Measurements from ENCODE around the gene PTK6. TPM values are rescaled to one million over a fixed set of nuclear protein-coding genes. Genes with fewer than 3 reads are reported as not detected.

PTK6 gene
- total RNA-seq, 2 experiments from 2014 or later: 0.13 to 2.0 TPM

DNA sequence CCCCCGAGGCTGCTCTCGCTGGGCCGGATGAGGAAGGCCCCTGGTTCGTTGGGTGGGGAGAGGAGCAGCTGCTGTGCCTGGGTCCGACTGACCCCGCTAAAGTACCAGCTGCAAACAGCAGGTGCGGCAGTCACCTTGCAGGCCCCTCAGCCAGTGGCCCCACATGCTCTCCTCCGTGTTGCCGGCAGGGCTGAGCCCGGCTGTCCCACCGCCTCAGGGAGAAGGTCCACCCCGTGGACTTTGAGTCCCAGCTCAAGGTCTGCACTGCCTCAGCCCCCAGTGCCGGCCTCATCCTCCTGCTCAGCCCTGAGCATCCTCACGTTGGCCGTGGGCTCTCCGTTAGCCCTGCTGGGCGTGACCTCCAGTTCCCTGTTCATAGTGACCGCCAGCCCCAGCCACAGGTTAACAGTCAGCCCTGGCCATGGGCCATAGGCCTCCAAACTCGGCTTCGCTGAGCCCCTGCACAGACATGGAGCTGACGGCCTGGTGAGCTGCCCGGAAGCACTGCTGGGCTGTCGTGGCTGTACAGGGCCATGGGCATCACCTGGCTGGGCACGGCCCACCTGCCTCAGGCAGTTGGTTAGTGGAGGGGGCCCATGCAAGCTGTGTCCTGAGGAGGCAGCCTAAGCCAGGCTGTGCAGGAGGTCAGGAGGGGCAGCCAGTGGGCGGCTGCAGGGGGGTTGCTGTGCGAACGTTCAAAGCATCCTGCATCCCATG is 7.2 kb upstream of the PTK6 start:
- no peak overlapping the region for H3K4me3 ChIP-seq (ENCODE audit: low read depth, low read length, poor library complexity, severe bottlenecking)
- no peak for DNase-seq (ENCODE audit: low spot score)
- H3K36me3 ChIP-seq (ENCODE audit: insufficient read depth, low read length): no peaks in the 10 kb centered on the region
- no peaks in the 10 kb centered on the region for H3K9me2 ChIP-seq (ENCODE audit: insufficient read depth, low read length)
- ChIA-PET CTCF (ENCODE audit: unreplicated experiment) (interaction anchor here (0.6 kb wide), 1 partner anchor 303 kb away, joined by 4 read pairs; no protein-coding TSS in a partner anchor), POLR2A (interaction anchor here (1.6 kb wide), 1 partner anchor 97 kb away, joined by 4 read pairs; no protein-coding TSS in a partner anchor)
- H3K9me3 ChIP-seq (ENCODE audit: low read length): no peaks in the 10 kb centered on the region
- no peak overlapping the region for H3K4me2 ChIP-seq (ENCODE audit: low read length)
- BruUV-seq (replicated peaks): no TSS peak
- no peaks in the 10 kb centered on the region for H4K20me1 ChIP-seq (ENCODE audit: insufficient read depth, low read length)
- no peak overlapping the region for H2AFZ ChIP-seq (ENCODE audit: low read length)
- no peak overlapping the region for H3K27ac ChIP-seq (ENCODE audit: low read depth, low read length, poor library complexity, severe bottlenecking)
- no peaks in the 10 kb centered on the region for H3K79me2 ChIP-seq (ENCODE audit: insufficient read depth, low read depth, low read length)
- TF ChIP-seq EZH2phosphoT487 (IDR thresholded peaks at IDR 0.05; ENCODE audit: borderline replicate concordance, low read depth, low read length) (no peak), CTCF (conservative IDR thresholded peaks at IDR 0.05; ENCODE audit: low read length) (no peak)
- intact Hi-C loops (cut with micrococcal nuclease; ENCODE audit: unreplicated experiment): no loop called here
- peaks cover 34% of the 10 kb centered on the region for H3K4me1 ChIP-seq (ENCODE audit: insufficient read depth, low read length, poor library complexity, severe bottlenecking)

DNA sequence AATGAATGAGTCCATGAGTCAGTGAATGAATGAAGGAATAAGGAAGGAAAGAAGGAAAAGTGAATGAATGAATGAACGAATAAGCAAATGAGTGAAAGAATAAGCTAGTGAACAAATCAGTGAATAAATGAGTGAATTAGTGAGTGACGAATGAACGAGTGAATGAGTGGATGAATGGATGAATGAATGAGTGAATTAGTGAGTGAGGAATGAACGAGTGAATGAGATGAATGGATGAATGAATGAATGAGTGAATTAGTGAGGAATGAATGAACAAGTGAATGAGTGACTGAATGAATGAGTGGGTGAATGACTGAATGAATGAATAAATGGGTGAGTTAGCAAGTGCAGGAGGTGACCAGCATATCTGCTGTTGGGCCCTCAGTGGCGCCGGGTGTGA is 6.6 kb upstream of the PTK6 start:
- Histone ChIP-seq H3K9me3 (ENCODE audit: low read length) (no peaks in the 10 kb centered on the region), H4K20me1 (ENCODE audit: insufficient read depth, low read length) (no peaks in the 10 kb centered on the region), H3K27ac (ENCODE audit: low read depth, low read length, poor library complexity, severe bottlenecking) (no peak overlapping the region), H3K4me1 (ENCODE audit: insufficient read depth, low read length, poor library complexity, severe bottlenecking) (peaks cover 35% of the 10 kb centered on the region), H2AFZ (ENCODE audit: low read length) (no peak overlapping the region), H3K79me2 (ENCODE audit: insufficient read depth, low read depth, low read length) (no peaks in the 10 kb centered on the region), H3K4me2 (ENCODE audit: low read length) (no peak overlapping the region), H3K4me3 (ENCODE audit: low read depth, low read length, poor library complexity, severe bottlenecking) (no peak overlapping the region), H3K36me3 (ENCODE audit: insufficient read depth, low read length) (no peaks in the 10 kb centered on the region), H3K9me2 (ENCODE audit: insufficient read depth, low read length) (no peaks in the 10 kb centered on the region)
- no TSS peak for BruUV-seq (replicated peaks)
- no peak for DNase-seq (ENCODE audit: low spot score)
- TF ChIP-seq CTCF (conservative IDR thresholded peaks at IDR 0.05; ENCODE audit: low read length) (no peak), EZH2phosphoT487 (IDR thresholded peaks at IDR 0.05; ENCODE audit: borderline replicate concordance, low read depth, low read length) (no peak)
- CTCF ChIA-PET (ENCODE audit: unreplicated experiment): interaction anchor here (0.6 kb wide), 1 partner anchor 303 kb away, joined by 4 read pairs; no protein-coding TSS in a partner anchor
- POLR2A ChIA-PET: interaction anchor here (0.6 to 1.6 kb wide), 2 partner anchors 98 to 102 kb away, joined by 3 to 4 read pairs; no protein-coding TSS in a partner anchor
- intact Hi-C loops (cut with micrococcal nuclease; ENCODE audit: unreplicated experiment): no loop called here

DNA sequence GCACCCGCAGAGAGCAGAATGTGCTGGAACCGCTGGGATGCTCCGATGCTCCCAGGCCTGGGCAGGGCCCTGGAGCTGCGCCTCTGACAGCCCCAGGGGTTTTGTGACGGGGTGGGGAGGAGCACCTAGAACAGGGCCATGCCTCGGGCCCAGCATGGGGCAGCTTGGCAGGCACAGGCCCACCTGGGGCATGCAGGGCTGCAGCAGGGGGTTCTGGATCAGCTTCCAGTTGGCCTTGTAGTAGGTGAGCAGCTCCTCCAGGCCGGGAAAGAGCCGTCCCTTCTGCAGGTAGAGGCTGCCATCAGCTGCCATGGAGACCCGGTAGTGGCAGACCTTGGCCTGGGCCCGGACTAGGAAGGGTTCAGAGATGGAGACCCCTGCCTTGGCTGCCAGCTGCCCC is 6.0 kb upstream of the PTK6 start:
- Histone ChIP-seq H3K9me3 (ENCODE audit: low read length) (no peaks in the 10 kb centered on the region), H2AFZ (ENCODE audit: low read length) (no peak overlapping the region), H3K36me3 (ENCODE audit: insufficient read depth, low read length) (no peaks in the 10 kb centered on the region), H3K27ac (ENCODE audit: low read depth, low read length, poor library complexity, severe bottlenecking) (no peak overlapping the region), H3K9me2 (ENCODE audit: insufficient read depth, low read length) (no peaks in the 10 kb centered on the region), H3K4me3 (ENCODE audit: low read depth, low read length, poor library complexity, severe bottlenecking) (no peak overlapping the region), H3K4me2 (ENCODE audit: low read length) (no peak overlapping the region), H3K79me2 (ENCODE audit: insufficient read depth, low read depth, low read length) (no peaks in the 10 kb centered on the region), H3K4me1 (ENCODE audit: insufficient read depth, low read length, poor library complexity, severe bottlenecking) (peaks cover 35% of the 10 kb centered on the region), H4K20me1 (ENCODE audit: insufficient read depth, low read length) (no peaks in the 10 kb centered on the region)
- no peak for DNase-seq (ENCODE audit: low spot score)
- no TSS peak for BruUV-seq (replicated peaks)
- intact Hi-C loops (cut with micrococcal nuclease; ENCODE audit: unreplicated experiment): no loop called here
- TF ChIP-seq EZH2phosphoT487 (IDR thresholded peaks at IDR 0.05; ENCODE audit: borderline replicate concordance, low read depth, low read length) (no peak), CTCF (conservative IDR thresholded peaks at IDR 0.05; ENCODE audit: low read length) (no peak)
- CTCF ChIA-PET (ENCODE audit: unreplicated experiment): no interaction called here
- POLR2A ChIA-PET: interaction anchor here (0.6 to 1.6 kb wide), 2 partner anchors 99 to 103 kb away, joined by 3 to 4 read pairs; no protein-coding TSS in a partner anchor
